Chondrocyte (in vitro differentiated cells): ENCODE data around the gene SORBS1. TPM values are rescaled to one million over a fixed set of nuclear protein-coding genes. Genes with fewer than 3 reads are reported as not detected.

Experiments used
- DNase-seq: peaks from one replicate; pipeline ENCODE4 v3.0.0; 2021; ENCODE audit warnings: mixed read lengths, low spot score
- H3K27ac Mint-ChIP-seq: one replicate; pipeline ENCODE4 v1.8.0; 2021; ENCODE audit warnings: mild to moderate bottlenecking, moderate library complexity, mixed read lengths; ENCODE audit not compliant: unreplicated experiment
- H3K27me3 Mint-ChIP-seq: 2 replicates; pipeline ENCODE4 v1.8.0; 2021; ENCODE audit warnings: low read depth, mixed read lengths
- H3K36me3 Mint-ChIP-seq: 2 replicates; pipeline ENCODE4 v1.8.0; 2021; ENCODE audit warnings: low read depth, mixed read lengths
- H3K4me1 Mint-ChIP-seq: 2 replicates; pipeline ENCODE4 v1.8.0; 2021; ENCODE audit warnings: low read depth, mild to moderate bottlenecking, mixed read lengths
- H3K4me3 Mint-ChIP-seq: one replicate; pipeline ENCODE4 v1.8.0; 2021; ENCODE audit warnings: mild to moderate bottlenecking, moderate library complexity, mixed read lengths; ENCODE audit not compliant: unreplicated experiment
- H3K9me3 Mint-ChIP-seq: 2 replicates; pipeline ENCODE4 v1.8.0; 2021; ENCODE audit warnings: low read depth, mixed read lengths
- CTCF ChIP-seq: fragments of 200-600 bp; sonication (generic); IDR thresholded peaks from 2 replicates; pipeline ENCODE4 v1.5.0; 2021; ENCODE audit warnings: antibody characterized with exemption, mild to moderate bottlenecking, moderate library complexity
- total RNA-seq: library from RNA; stranded (reverse); gene quantifications from 3 replicates; pipeline ENCODE4 v1.2.1, GENCODE V29; 2021

SORBS1 gene
- total RNA-seq, 1 donor from 2014 or later: 5.0 TPM

- no peaks in the 10 kb centered on the region for H3K36me3 Mint-ChIP-seq
- peak overlapping the region; percentile 89 for H3K27ac Mint-ChIP-seq
- no peaks in the 10 kb centered on the region for H3K9me3 Mint-ChIP-seq
- no peak for DNase-seq
- no peak overlapping the region for H3K4me3 Mint-ChIP-seq
- no peak for TF ChIP-seq CTCF
- peaks cover 48% of the 10 kb centered on the region for H3K4me1 Mint-ChIP-seq
- peaks cover 1% of the 10 kb centered on the region for H3K27me3 Mint-ChIP-seq
Observed at GRCh38 chr10:95308389-95309302, 252.5 kb downstream of the SORBS1 start.

GRCh38 chr10:95306851-95307250, 254.3 kb downstream of the SORBS1 start:
- H3K4me3 Mint-ChIP-seq: no peak overlapping the region
- no peak overlapping the region for H3K27ac Mint-ChIP-seq
- no peaks in the 10 kb centered on the region for H3K9me3 Mint-ChIP-seq
- no peak for TF ChIP-seq CTCF
- peaks cover 1% of the 10 kb centered on the region for H3K27me3 Mint-ChIP-seq
- H3K4me1 Mint-ChIP-seq: peaks cover 33% of the 10 kb centered on the region
- H3K36me3 Mint-ChIP-seq: no peaks in the 10 kb centered on the region
- DNase-seq: no peak

- no peaks in the 10 kb centered on the region for H3K36me3 Mint-ChIP-seq
- no peak overlapping the region for H3K27ac Mint-ChIP-seq
- DNase-seq: no peak
- H3K27me3 Mint-ChIP-seq: peaks cover 1% of the 10 kb centered on the region
- no peak for TF ChIP-seq CTCF
- H3K9me3 Mint-ChIP-seq: no peaks in the 10 kb centered on the region
- H3K4me1 Mint-ChIP-seq: peaks cover 33% of the 10 kb centered on the region
- H3K4me3 Mint-ChIP-seq: no peak overlapping the region
Observed at GRCh38 chr10:95306318-95306650, 254.9 kb downstream of the SORBS1 start.

- peaks cover 33% of the 10 kb centered on the region for H3K4me1 Mint-ChIP-seq
- H3K27ac Mint-ChIP-seq: no peak overlapping the region
- H3K4me3 Mint-ChIP-seq: no peak overlapping the region
- H3K9me3 Mint-ChIP-seq: no peaks in the 10 kb centered on the region
- TF ChIP-seq CTCF: no peak
- H3K27me3 Mint-ChIP-seq: peaks cover 1% of the 10 kb centered on the region
- no peaks in the 10 kb centered on the region for H3K36me3 Mint-ChIP-seq
- no peak for DNase-seq
Observed at GRCh38 chr10:95305606-95306317, 255.4 kb downstream of the SORBS1 start.

GRCh38 chr10:95304976-95305375, 256.2 kb downstream of the SORBS1 start:
- peaks cover 1% of the 10 kb centered on the region for H3K27me3 Mint-ChIP-seq
- no peak for DNase-seq
- H3K4me3 Mint-ChIP-seq: no peak overlapping the region
- H3K27ac Mint-ChIP-seq: no peak overlapping the region
- no peaks in the 10 kb centered on the region for H3K9me3 Mint-ChIP-seq
- H3K36me3 Mint-ChIP-seq: no peaks in the 10 kb centered on the region
- peaks cover 30% of the 10 kb centered on the region for H3K4me1 Mint-ChIP-seq
- no peak for TF ChIP-seq CTCF
